BE2C (cell line): Measurements from ENCODE around the gene S1PR4. TPM values are rescaled to one million over a fixed set of nuclear protein-coding genes. Genes with fewer than 3 reads are reported as not detected.
A peak's percentile ranks its signal among the peaks of the same experiment; 100 is the strongest.

ENCODE experiments used
- DNase-seq: peaks from one replicate; pipeline ENCODE4 v3.0.0-alpha.2; 2020
- H3K27me3 ChIP-seq: fragments of 250-450 bp; sonication (Bioruptor Pico); 2 replicates; pipeline ENCODE4 v1.5.1; 2020; ENCODE audit warnings: mild to moderate bottlenecking
- H3K36me3 ChIP-seq: fragments of 250-450 bp; sonication (Bioruptor Pico); 2 replicates; pipeline ENCODE4 v1.5.1; 2020; ENCODE audit warnings: mild to moderate bottlenecking
- H3K4me1 ChIP-seq: fragments of 250-450 bp; sonication (Bioruptor Pico); 2 replicates; pipeline ENCODE4 v1.5.1; 2020
- H3K4me3 ChIP-seq: 2 replicates; pipeline ENCODE4 v1.5.1; 2011; ENCODE audit warnings: low read depth, low read length
- H3K9me3 ChIP-seq: fragments of 250-450 bp; sonication (Bioruptor Pico); 2 replicates; pipeline ENCODE4 v1.5.1; 2020
- CTCF ChIP-seq: IDR thresholded peaks from 2 replicates; pipeline ENCODE4 v1.5.1; 2012; ENCODE audit warnings: mild to moderate bottlenecking, low read depth, low read length
- polyA plus RNA-seq: library from polyadenylated mRNA; unstranded; fragments of >200 nt; gene quantifications from one replicate; pipeline ENCODE4 v1.2.1, GENCODE V29; 2012; ENCODE audit warnings: low read depth, missing spikeins; ENCODE audit not compliant: insufficient read length, insufficient read depth

Gene S1PR4
- polyA plus RNA-seq, result not detected

- TF ChIP-seq CTCF, result no peak
- DNase-seq, result no peak
- no peaks in the 10 kb centered on the region for H3K9me3 ChIP-seq
- no peaks in the 10 kb centered on the region for H3K36me3 ChIP-seq
- H3K4me3 ChIP-seq, result no peak within 1 kb of the TSS
- H3K27me3 ChIP-seq, result no peaks in the 10 kb centered on the region
- H3K4me1 ChIP-seq, result no peaks in the 10 kb centered on the region
Observed at GRCh38 chr19:3178377-3178972, at the start of gene S1PR4. Gene S1PR4 (plus strand): TSS chr19:3178769. CDS start chr19:3178793, 24 bp downstream.

GRCh38 chr19:3129112-3129511 is 49.5 kb upstream of the S1PR4 start:
- no peak overlapping the region for H3K4me3 ChIP-seq
- no peaks in the 10 kb centered on the region for H3K36me3 ChIP-seq
- DNase-seq, result no peak
- no peaks in the 10 kb centered on the region for H3K4me1 ChIP-seq
- H3K9me3 ChIP-seq, result no peaks in the 10 kb centered on the region
- peak; percentile 61 for TF ChIP-seq CTCF
- H3K27me3 ChIP-seq, result no peaks in the 10 kb centered on the region

- Histone ChIP-seq H3K4me1 (no peaks in the 10 kb centered on the region), H3K4me3 (no peak overlapping the region), H3K9me3 (no peaks in the 10 kb centered on the region), H3K27me3 (no peaks in the 10 kb centered on the region), H3K36me3 (no peaks in the 10 kb centered on the region)
- TF ChIP-seq CTCF, result no peak
- DNase-seq, result no peak
Observed at GRCh38 chr19:3131168-3131567, 47.4 kb upstream of the S1PR4 start.

GRCh38 chr19:3132971-3133792 is 45.4 kb upstream of the S1PR4 start:
- H3K27me3 ChIP-seq, result no peaks in the 10 kb centered on the region
- no peak for DNase-seq
- H3K4me1 ChIP-seq, result no peaks in the 10 kb centered on the region
- no peak for TF ChIP-seq CTCF
- no peak overlapping the region for H3K4me3 ChIP-seq
- H3K36me3 ChIP-seq, result no peaks in the 10 kb centered on the region
- H3K9me3 ChIP-seq, result no peaks in the 10 kb centered on the region

- H3K9me3 ChIP-seq, result no peaks in the 10 kb centered on the region
Observed at GRCh38 chr19:3133793-3134116, 44.8 kb upstream of the S1PR4 start.

More at GRCh38 chr19:3133793-3134116, 44.8 kb upstream of the S1PR4 start:
- DNase-seq, result no peak
- no peaks in the 10 kb centered on the region for H3K36me3 ChIP-seq
- H3K4me3 ChIP-seq, result no peak overlapping the region
- H3K27me3 ChIP-seq, result no peaks in the 10 kb centered on the region
- TF ChIP-seq CTCF, result no peak
- no peaks in the 10 kb centered on the region for H3K4me1 ChIP-seq
